Measurements from ENCODE around the gene USP2. TPM values are rescaled to one million over a fixed set of nuclear protein-coding genes. Genes with fewer than 3 reads are reported as not detected.

Gene USP2
- total and polyA plus RNA-seq, 4 donors, result 1.7 to 6.5 (median 3.5) TPM

DNA sequence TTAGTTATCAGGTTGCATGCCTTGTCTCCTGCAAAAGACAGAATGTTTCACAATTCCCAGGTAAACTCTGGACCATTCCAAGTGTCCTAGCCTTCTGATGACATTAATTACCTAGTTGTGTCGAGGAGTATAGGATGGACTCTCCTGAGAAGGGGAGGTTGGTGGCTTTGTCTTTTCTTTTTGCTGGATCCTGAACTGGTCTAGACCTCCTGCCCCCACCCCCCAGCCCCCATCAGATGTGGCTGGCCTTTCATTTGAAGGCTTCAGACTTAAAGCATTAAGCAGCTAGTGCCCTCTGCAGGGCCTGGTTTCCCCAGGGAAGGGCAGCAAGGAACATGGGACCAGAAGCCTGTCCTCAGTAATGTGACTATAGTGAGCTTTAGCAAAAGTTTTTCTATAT lies 74.3 kb downstream of the USP2 start:
- Histone ChIP-seq H3K9ac (ENCODE audit: insufficient read depth in 1 of 2, low read length in 2 of 2) (no peak overlapping the region), H3K27ac (ENCODE audit: low read depth in 1 of 2, low read length in 1 of 2) (peak overlapping the region in 1 of 2 donors; percentile 37), H3K9me3 (ENCODE audit: control insufficient read depth in 4 of 4, insufficient read depth in 3 of 4, low read length in 3 of 4) (no peaks in the 10 kb centered on the region), H3K4me1 (ENCODE audit: control insufficient read depth in 5 of 5, insufficient read depth in 5 of 5, low read length in 5 of 5) (peaks cover 0 to 3% (median 0%) of the 10 kb centered on the region in 5 donors), H3K4me3 (no peak overlapping the region), H3K36me3 (ENCODE audit: control insufficient read depth in 4 of 4, insufficient read depth in 4 of 4, low read length in 4 of 4) (peaks cover 7 to 32% (median 18%) of the 10 kb centered on the region in 4 donors), H3K27me3 (ENCODE audit: control insufficient read depth in 3 of 3, insufficient read depth in 3 of 3, low read length in 2 of 3) (no peaks in the 10 kb centered on the region)
- peak in 1 of 3 donors; percentile 26 for DNase-seq
- TF ChIP-seq, protein P1, sequence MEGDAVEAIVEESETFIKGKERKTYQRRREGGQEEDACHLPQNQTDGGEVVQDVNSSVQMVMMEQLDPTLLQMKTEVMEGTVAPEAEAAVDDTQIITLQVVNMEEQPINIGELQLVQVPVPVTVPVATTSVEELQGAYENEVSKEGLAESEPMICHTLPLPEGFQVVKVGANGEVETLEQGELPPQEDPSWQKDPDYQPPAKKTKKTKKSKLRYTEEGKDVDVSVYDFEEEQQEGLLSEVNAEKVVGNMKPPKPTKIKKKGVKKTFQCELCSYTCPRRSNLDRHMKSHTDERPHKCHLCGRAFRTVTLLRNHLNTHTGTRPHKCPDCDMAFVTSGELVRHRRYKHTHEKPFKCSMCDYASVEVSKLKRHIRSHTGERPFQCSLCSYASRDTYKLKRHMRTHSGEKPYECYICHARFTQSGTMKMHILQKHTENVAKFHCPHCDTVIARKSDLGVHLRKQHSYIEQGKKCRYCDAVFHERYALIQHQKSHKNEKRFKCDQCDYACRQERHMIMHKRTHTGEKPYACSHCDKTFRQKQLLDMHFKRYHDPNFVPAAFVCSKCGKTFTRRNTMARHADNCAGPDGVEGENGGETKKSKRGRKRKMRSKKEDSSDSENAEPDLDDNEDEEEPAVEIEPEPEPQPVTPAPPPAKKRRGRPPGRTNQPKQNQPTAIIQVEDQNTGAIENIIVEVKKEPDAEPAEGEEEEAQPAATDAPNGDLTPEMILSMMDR (IDR thresholded peaks at IDR 0.05; ENCODE audit: control extremely low read depth, extremely low read depth), result no peak
- WGBS, 2 donors, result 74 to 81% methylated on average over 1 of the region's 1 CpG
- ATAC-seq (ENCODE audit: insufficient read depth, low FRiP score), result no peak

DNA sequence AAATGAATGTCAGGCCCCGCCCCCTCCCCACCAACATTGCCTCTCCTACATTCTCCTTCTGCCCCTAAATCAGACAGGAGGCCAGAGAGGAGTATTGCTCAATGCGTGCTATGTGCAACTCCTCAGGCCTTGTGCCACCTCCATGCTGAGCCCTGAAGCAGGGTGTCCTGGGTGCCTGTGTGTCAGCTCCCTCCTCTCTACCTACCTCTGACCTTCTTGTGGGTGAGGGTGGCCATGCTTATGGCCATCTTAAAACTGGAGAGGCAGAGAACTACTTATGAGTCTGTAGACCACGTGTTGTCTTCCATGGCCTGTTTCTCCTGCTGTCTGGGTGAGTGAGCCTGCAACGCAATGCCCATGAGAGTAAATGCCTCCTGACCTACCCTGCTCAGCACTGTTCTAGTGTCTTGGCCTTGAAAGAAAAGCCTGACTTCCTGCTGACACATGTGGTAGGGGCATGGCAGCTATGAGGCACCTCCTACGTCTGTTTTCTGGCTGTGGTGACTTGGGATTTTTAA lies 75.1 kb downstream of the USP2 start:
- Histone ChIP-seq H3K36me3 (ENCODE audit: control insufficient read depth in 4 of 4, insufficient read depth in 4 of 4, low read length in 4 of 4) (peaks cover 7 to 32% (median 18%) of the 10 kb centered on the region in 4 donors), H3K9me3 (ENCODE audit: control insufficient read depth in 4 of 4, insufficient read depth in 3 of 4, low read length in 3 of 4) (no peaks in the 10 kb centered on the region), H3K4me3 (no peak overlapping the region), H3K27ac (ENCODE audit: low read depth in 1 of 2, low read length in 1 of 2) (peak overlapping the region in 1 of 2 donors; percentile 17), H3K4me1 (ENCODE audit: control insufficient read depth in 5 of 5, insufficient read depth in 5 of 5, low read length in 5 of 5) (no peaks in the 10 kb centered on the region), H3K9ac (ENCODE audit: insufficient read depth in 1 of 2, low read length in 2 of 2) (no peak overlapping the region), H3K27me3 (ENCODE audit: control insufficient read depth in 3 of 3, insufficient read depth in 3 of 3, low read length in 2 of 3) (no peaks in the 10 kb centered on the region)
- TF ChIP-seq, protein P1 (IDR thresholded peaks at IDR 0.05; ENCODE audit: control extremely low read depth, extremely low read depth), result no peak
- ATAC-seq (ENCODE audit: insufficient read depth, low FRiP score) (no peak), DNase-seq (no peak)
- 73 to 75% methylated on average over 5 of the region's 5 CpGs for WGBS, 2 donors

DNA sequence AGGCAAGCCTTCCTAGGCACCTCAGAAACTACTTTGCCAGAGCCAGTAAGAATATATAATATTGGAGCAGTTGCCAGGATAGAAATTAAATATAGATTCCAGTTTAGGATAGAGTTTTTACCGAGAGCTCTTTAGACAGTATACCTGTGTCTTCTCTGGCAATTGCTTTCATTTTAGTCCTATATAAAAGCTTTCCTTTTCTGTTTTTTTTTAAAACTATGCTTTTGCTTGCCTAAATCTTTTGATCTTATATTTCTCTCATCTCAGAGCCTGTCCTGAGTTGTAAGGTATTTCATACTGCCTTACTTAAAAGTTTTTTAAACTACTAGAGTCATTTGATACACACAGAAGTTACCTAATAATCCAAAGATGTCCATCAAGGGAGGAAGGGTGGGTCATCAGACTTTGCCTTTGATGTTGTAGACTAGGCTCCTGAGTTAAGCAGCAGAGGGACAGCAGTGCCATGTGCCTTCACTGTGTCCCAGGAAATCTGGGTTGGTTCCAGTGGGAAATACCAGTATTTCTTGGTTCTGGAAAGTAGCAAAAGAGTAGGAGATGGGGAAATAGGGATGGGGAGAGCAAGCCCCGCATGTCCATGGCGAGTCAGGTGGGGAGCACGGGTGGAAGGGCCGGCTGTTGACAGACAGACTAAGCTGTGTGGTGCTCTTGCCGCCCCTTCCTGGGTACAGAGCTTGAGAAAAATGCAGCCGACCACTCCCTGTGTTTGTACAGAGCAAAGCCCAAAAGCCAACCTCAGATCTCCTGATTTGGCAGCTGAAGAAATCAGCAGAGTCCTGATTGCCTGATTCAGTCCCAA lies 75.7 kb downstream of the USP2 start:
- 88 to 93% methylated on average over 7 of the region's 7 CpGs for WGBS, 2 donors
- no peaks in the 10 kb centered on the region for H3K4me1 ChIP-seq (ENCODE audit: control insufficient read depth in 5 of 5, insufficient read depth in 5 of 5, low read length in 5 of 5)
- H3K9me3 ChIP-seq (ENCODE audit: control insufficient read depth in 4 of 4, insufficient read depth in 3 of 4, low read length in 3 of 4), result no peaks in the 10 kb centered on the region
- H3K4me3 ChIP-seq, result no peak overlapping the region
- peak overlapping the region in 1 of 2 donors; percentile 17 for H3K27ac ChIP-seq (ENCODE audit: low read depth in 1 of 2, low read length in 1 of 2)
- TF ChIP-seq, protein P1 (IDR thresholded peaks at IDR 0.05; ENCODE audit: control extremely low read depth, extremely low read depth), result no peak
- DNase-seq, result no peak
- no peak for ATAC-seq (ENCODE audit: insufficient read depth, low FRiP score)
- peaks cover 7 to 28% (median 19%) of the 10 kb centered on the region in 4 donors for H3K36me3 ChIP-seq (ENCODE audit: control insufficient read depth in 4 of 4, insufficient read depth in 4 of 4, low read length in 4 of 4)
- no peaks in the 10 kb centered on the region for H3K27me3 ChIP-seq (ENCODE audit: control insufficient read depth in 3 of 3, insufficient read depth in 3 of 3, low read length in 2 of 3)
- H3K9ac ChIP-seq (ENCODE audit: insufficient read depth in 1 of 2, low read length in 2 of 2), result no peak overlapping the region

Small RNA genes lying within 50 kb of the gene (small RNA-seq; reads per million reads assigned to genes)
- not detected for gene AP003396.4 (ENCODE audit: low replicate concordance)
- not detected for gene RF01225 (ENCODE audit: low replicate concordance)

Other genes with a start within 250 kb of the USP2 start
- under 1 TPM in 1 of 2 donors, not detected in 1; 0.28 TPM for gene ABCG4, start 232.6 kb downstream of the USP2 start, total RNA-seq
- gene ABCG4, start 232.6 kb downstream of the USP2 start, polyA plus RNA-seq, result under 1 TPM; 0.03 to 0.10 TPM
- gene NLRX1, start 213.0 kb downstream of the USP2 start, total RNA-seq, result 10 to 100 TPM; 12.5 to 22.6 TPM
- 10 to 100 TPM in 1 of 2 donors, 1 to 10 TPM in 1; 5.1 to 10.7 TPM for gene NLRX1, start 213.0 kb downstream of the USP2 start, polyA plus RNA-seq
- under 1 TPM in 1 of 2 donors, not detected in 1; 0.37 TPM for gene NHERF4, start 196.2 kb downstream of the USP2 start, total RNA-seq
- gene NHERF4, start 196.2 kb downstream of the USP2 start, polyA plus RNA-seq, result under 1 TPM in 1 of 2 donors, not detected in 1; 0.96 TPM
- 10 to 100 TPM; 21.8 to 25.1 TPM for gene CBL, start 175.4 kb downstream of the USP2 start, total RNA-seq
- gene CBL, start 175.4 kb downstream of the USP2 start, polyA plus RNA-seq, result 10 to 100 TPM in 1 of 2 donors, 1 to 10 TPM in 1; 8.7 to 10.3 TPM
- gene MCAM, start 64.6 kb downstream of the USP2 start, total RNA-seq, result 100 to 1,000 TPM; 127 to 174 TPM
- 100 to 1,000 TPM in 1 of 2 donors, 10 to 100 TPM in 1; 51.9 to 120 TPM for gene MCAM, start 64.6 kb downstream of the USP2 start, polyA plus RNA-seq
- 10 to 100 TPM in 1 of 2 donors, 1 to 10 TPM in 1; 8.2 to 25.4 TPM for gene RNF26, start 47.2 kb downstream of the USP2 start, total RNA-seq
- 10 to 100 TPM; 11.0 to 16.3 TPM for gene RNF26, start 47.2 kb downstream of the USP2 start, polyA plus RNA-seq
- 10 to 100 TPM; 20.2 to 28.6 TPM for gene C1QTNF5, start 40.8 kb downstream of the USP2 start, total RNA-seq
- gene C1QTNF5, start 40.8 kb downstream of the USP2 start, polyA plus RNA-seq, result 10 to 100 TPM; 28.0 to 34.9 TPM
- gene MFRP, start 35.0 kb downstream of the USP2 start, total RNA-seq, result not detected
- gene MFRP, start 35.0 kb downstream of the USP2 start, polyA plus RNA-seq, result not detected
- 10 to 100 TPM in 1 of 2 donors, 1 to 10 TPM in 1; 9.8 to 16.8 TPM for gene THY1, start 41.5 kb upstream of the USP2 start, total RNA-seq
- gene THY1, start 41.5 kb upstream of the USP2 start, polyA plus RNA-seq, result 10 to 100 TPM in 1 of 2 donors, 1 to 10 TPM in 1; 5.1 to 44.2 TPM

Data from lung (tissue), 13 donors.